SU-DHL-6 (cell line): ENCODE results near the gene CUBN.

Experiments used
- H2AFZ ChIP-seq: fragments of 200-600 bp; sonication (generic); 2 replicates; pipeline ENCODE4 v1.6.1; 2014; ENCODE audit warnings: low read depth, mild to moderate bottlenecking, moderate library complexity, mixed read lengths, antibody characterized with exemption, low read length; ENCODE audit not compliant: severe bottlenecking
- H3F3A ChIP-seq: fragments of 200-600 bp; shearing (Covaris generic); 2 replicates; pipeline ENCODE4 v1.6.0; 2016; ENCODE audit warnings: antibody characterized with exemption, mild to moderate bottlenecking; ENCODE audit not compliant: insufficient read depth
- H3K27ac ChIP-seq: fragments of 200-600 bp; sonication (generic); 2 replicates; pipeline ENCODE4 v1.5.1; 2016; ENCODE audit warnings: low read depth, mild to moderate bottlenecking, low read length, moderate library complexity, mixed read lengths
- H3K27me3 ChIP-seq: fragments of 200-600 bp; sonication (generic), shearing (Covaris generic); 2 replicates; pipeline ENCODE4 v1.6.0; 2014; ENCODE audit warnings: mild to moderate bottlenecking, low read length
- H3K36me3 ChIP-seq: fragments of 200-600 bp; sonication (generic); 2 replicates; pipeline ENCODE4 v1.6.1; 2014; ENCODE audit warnings: mild to moderate bottlenecking, low read length, mixed read lengths
- H3K4me2 ChIP-seq: fragments of 300-600, 200-600 bp; shearing (Covaris generic), sonication (generic); 2 replicates; pipeline ENCODE4 v1.6.0; 2014; ENCODE audit warnings: low read length, low read depth, mild to moderate bottlenecking; ENCODE audit not compliant: poor library complexity, severe bottlenecking
- H3K4me3 ChIP-seq: fragments of 200-600 bp; sonication (generic); 2 replicates; pipeline ENCODE4 v1.5.1; 2014; ENCODE audit warnings: antibody characterized with exemption, low read length, mild to moderate bottlenecking, mixed read lengths; ENCODE audit not compliant: insufficient read depth, poor library complexity, severe bottlenecking
- H3K79me2 ChIP-seq: fragments of 200-600 bp; sonication (generic); 2 replicates; pipeline ENCODE4 v1.6.1; 2014; ENCODE audit warnings: mild to moderate bottlenecking, low read length, moderate library complexity; ENCODE audit not compliant: insufficient read depth
- H3K9ac ChIP-seq: fragments of 200-600 bp; sonication (generic); 2 replicates; pipeline ENCODE4 v1.7.0; 2014; ENCODE audit warnings: mild to moderate bottlenecking, low read length
- H3K9me2 ChIP-seq: fragments of 200-600 bp; sonication (generic); replicated peaks from 2 replicates; pipeline ENCODE4 v1.6.1; 2014; ENCODE audit warnings: low read length; ENCODE audit not compliant: insufficient read depth
- H3K9me3 ChIP-seq: fragments of 200-600 bp; sonication (generic); 2 replicates; pipeline ENCODE4 v1.6.1; 2014; ENCODE audit warnings: low read length, mixed read lengths; ENCODE audit not compliant: insufficient read depth
- H4K20me1 ChIP-seq: fragments of 200-600 bp; sonication (generic); 2 replicates; pipeline ENCODE4 v1.6.1; 2014; ENCODE audit warnings: low read depth, mild to moderate bottlenecking, antibody characterized with exemption, low read length, moderate library complexity, mixed read lengths
- EZH2phosphoT487 ChIP-seq: fragments of 200-600 bp; sonication (generic), shearing (Covaris generic); conservative IDR thresholded peaks from 2 replicates; pipeline ENCODE4 v1.6.1; 2018; ENCODE audit warnings: mild to moderate bottlenecking, antibody characterized with exemption, low read length, moderate library complexity, mixed read lengths
- TF ChIP-seq, protein P1 (sequence below): fragments of 200-600 bp; sonication (generic); IDR thresholded peaks from one replicate; pipeline ENCODE4 v1.5.1; 2017; ENCODE audit warnings: antibody characterized with exemption, mild to moderate bottlenecking, low read length, moderate library complexity; ENCODE audit not compliant: insufficient read depth, poor library complexity, severe bottlenecking

The CUBN gene

GRCh38 chr10:16999665-17000451 lies 129.8 kb downstream of the CUBN start:
- no peaks in the 10 kb centered on the region for H4K20me1 ChIP-seq
- no peaks in the 10 kb centered on the region for H3K36me3 ChIP-seq
- TF ChIP-seq EZH2phosphoT487 = no peak
- TF ChIP-seq, protein P1, sequence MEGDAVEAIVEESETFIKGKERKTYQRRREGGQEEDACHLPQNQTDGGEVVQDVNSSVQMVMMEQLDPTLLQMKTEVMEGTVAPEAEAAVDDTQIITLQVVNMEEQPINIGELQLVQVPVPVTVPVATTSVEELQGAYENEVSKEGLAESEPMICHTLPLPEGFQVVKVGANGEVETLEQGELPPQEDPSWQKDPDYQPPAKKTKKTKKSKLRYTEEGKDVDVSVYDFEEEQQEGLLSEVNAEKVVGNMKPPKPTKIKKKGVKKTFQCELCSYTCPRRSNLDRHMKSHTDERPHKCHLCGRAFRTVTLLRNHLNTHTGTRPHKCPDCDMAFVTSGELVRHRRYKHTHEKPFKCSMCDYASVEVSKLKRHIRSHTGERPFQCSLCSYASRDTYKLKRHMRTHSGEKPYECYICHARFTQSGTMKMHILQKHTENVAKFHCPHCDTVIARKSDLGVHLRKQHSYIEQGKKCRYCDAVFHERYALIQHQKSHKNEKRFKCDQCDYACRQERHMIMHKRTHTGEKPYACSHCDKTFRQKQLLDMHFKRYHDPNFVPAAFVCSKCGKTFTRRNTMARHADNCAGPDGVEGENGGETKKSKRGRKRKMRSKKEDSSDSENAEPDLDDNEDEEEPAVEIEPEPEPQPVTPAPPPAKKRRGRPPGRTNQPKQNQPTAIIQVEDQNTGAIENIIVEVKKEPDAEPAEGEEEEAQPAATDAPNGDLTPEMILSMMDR = no peak
- H3K4me2 ChIP-seq = no peak overlapping the region
- no peak overlapping the region for H2AFZ ChIP-seq
- no peaks in the 10 kb centered on the region for H3K9me2 ChIP-seq
- no peak overlapping the region for H3K9ac ChIP-seq
- H3K79me2 ChIP-seq = no peaks in the 10 kb centered on the region
- H3K27ac ChIP-seq = no peak overlapping the region
- no peaks in the 10 kb centered on the region for H3F3A ChIP-seq
- no peak overlapping the region for H3K4me3 ChIP-seq
- no peaks in the 10 kb centered on the region for H3K27me3 ChIP-seq
- H3K9me3 ChIP-seq = no peaks in the 10 kb centered on the region

DNA sequence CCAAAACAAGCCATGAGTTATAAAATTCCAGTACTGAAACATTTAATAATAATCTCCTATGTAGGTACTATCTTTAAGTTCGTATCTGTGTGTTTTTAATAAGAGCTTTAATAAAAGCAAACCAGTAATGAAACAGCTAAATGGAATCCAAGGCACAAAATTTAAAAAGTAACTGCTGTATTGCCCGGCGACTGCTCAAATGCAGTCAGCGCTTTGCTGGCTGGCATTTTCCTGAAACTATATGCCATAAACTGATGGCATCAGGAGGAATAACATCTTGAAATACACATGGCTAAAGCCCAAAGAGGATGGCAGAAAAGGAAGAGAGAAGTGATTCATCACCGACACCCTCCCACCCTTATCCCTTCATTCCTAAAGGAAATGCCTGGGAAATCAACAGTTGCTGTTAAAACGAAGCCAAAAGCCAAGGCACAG lies 133.1 kb downstream of the CUBN start:
- Histone ChIP-seq H3K9me3 (no peaks in the 10 kb centered on the region), H3K9me2 (no peaks in the 10 kb centered on the region), H4K20me1 (no peaks in the 10 kb centered on the region), H2AFZ (no peak overlapping the region), H3K36me3 (no peaks in the 10 kb centered on the region), H3K4me3 (no peak overlapping the region), H3K79me2 (no peaks in the 10 kb centered on the region), H3K9ac (no peak overlapping the region), H3K27me3 (no peaks in the 10 kb centered on the region), H3F3A (no peaks in the 10 kb centered on the region), H3K4me2 (no peak overlapping the region), H3K27ac (no peak overlapping the region)
- TF ChIP-seq, protein P1 = no peak
- no peak for TF ChIP-seq EZH2phosphoT487

DNA sequence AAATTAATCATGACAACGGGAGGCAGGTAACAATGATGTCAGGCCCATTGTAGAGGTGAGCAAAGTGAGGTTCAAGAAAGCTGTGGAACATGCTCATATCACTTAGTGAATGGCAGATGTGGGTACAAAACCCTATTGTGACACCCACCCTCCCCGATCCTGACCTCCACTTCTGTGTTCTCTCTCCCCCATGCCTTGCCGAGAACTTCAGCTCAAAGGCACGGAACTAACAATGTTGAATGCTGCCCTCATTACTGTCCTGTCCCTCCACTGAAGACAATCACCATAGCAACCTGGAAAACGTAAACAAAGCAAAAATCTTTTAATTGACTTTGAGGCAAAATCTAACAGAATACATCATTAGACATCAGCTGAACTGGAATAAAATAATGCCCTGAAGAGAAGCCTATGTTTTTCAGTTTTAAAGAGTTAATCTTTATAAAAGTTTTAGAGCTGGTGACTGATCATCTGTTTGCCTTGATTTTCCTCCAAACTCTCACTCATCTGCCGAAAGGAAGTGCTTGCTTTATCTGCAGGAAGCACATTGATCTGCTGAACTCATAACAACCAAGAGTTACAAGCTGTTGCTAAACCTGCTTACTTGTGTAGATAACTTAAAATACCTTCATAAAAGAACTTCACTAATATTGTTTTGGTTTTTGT lies 133.6 kb downstream of the CUBN start:
- Histone ChIP-seq H3K4me3 (no peak overlapping the region), H4K20me1 (no peaks in the 10 kb centered on the region), H3K9me2 (no peaks in the 10 kb centered on the region), H3K79me2 (no peaks in the 10 kb centered on the region), H3F3A (no peaks in the 10 kb centered on the region), H3K9ac (no peak overlapping the region), H3K36me3 (no peaks in the 10 kb centered on the region), H3K27ac (no peak overlapping the region), H2AFZ (no peak overlapping the region), H3K27me3 (no peaks in the 10 kb centered on the region), H3K4me2 (no peak overlapping the region), H3K9me3 (no peaks in the 10 kb centered on the region)
- no peak for TF ChIP-seq EZH2phosphoT487
- TF ChIP-seq, protein P1 = no peak
